ENCODE data around the gene UBALD2.
"Not testable (repeated sequence)": the region's sequence is repeated elsewhere in the genome, so short reads cannot be mapped to it uniquely, and the experiment has no call there.

Gene UBALD2

DNA sequence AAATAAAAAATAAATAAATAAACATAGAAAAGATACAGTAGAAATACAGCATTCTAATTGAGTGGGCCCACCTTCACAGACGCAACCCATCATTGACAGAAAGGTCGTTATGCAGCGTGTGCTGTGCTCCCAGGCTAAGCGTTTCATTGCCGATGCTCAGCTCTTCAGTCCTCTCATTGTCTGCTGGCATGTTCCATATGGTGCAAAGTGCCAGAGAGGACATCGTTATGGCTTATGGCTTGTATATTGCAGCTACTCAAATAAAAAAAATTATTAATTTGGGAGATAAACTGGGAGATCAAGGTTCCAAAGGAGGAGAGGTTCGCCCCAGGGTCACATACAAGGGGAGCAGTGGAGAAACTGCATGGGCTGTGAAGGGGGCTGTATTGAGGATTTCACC, 11.3 kb upstream of the UBALD2 start:
- Histone ChIP-seq H3K4me1 (ENCODE audit: low read length) (peaks cover 17% of the 10 kb centered on the region), H4K20me1 (ENCODE audit: insufficient read depth, low read length) (no peaks in the 10 kb centered on the region), H3K4me2 (ENCODE audit: low read depth, low read length) (no peak overlapping the region), H3K79me2 (ENCODE audit: low read length) (no peaks in the 10 kb centered on the region), H3K9me2 (replicated peaks; ENCODE audit: insufficient read depth, low read length) (no peaks in the 10 kb centered on the region), H2AFZ (ENCODE audit: low read length) (no peak overlapping the region), H3K36me3 (replicated peaks; ENCODE audit: insufficient read depth, low read length) (no peaks in the 10 kb centered on the region), H3K9me3 (replicated peaks; ENCODE audit: insufficient read depth, low read length) (no peaks in the 10 kb centered on the region), H3K9ac (ENCODE audit: low read length) (no peak overlapping the region), H3F3A (ENCODE audit: insufficient read depth, low read length) (peaks cover 4% of the 10 kb centered on the region; the same call in 1 of the 2 replicates), H3K27ac (ENCODE audit: low read length) (no peak overlapping the region), H3K27me3 (replicated peaks; ENCODE audit: insufficient read depth, low read length) (no peaks in the 10 kb centered on the region), H3K4me3 (ENCODE audit: low read length) (no peak overlapping the region)
- no peak for DNase-seq
- TF ChIP-seq EZH2phosphoT487 (IDR thresholded peaks at IDR 0.05; ENCODE audit: low read length) (no peak), EZH2 (optimal IDR thresholded peaks at IDR 0.05; ENCODE audit: low read depth, low read length) (no peak)
- TF ChIP-seq, protein P1, sequence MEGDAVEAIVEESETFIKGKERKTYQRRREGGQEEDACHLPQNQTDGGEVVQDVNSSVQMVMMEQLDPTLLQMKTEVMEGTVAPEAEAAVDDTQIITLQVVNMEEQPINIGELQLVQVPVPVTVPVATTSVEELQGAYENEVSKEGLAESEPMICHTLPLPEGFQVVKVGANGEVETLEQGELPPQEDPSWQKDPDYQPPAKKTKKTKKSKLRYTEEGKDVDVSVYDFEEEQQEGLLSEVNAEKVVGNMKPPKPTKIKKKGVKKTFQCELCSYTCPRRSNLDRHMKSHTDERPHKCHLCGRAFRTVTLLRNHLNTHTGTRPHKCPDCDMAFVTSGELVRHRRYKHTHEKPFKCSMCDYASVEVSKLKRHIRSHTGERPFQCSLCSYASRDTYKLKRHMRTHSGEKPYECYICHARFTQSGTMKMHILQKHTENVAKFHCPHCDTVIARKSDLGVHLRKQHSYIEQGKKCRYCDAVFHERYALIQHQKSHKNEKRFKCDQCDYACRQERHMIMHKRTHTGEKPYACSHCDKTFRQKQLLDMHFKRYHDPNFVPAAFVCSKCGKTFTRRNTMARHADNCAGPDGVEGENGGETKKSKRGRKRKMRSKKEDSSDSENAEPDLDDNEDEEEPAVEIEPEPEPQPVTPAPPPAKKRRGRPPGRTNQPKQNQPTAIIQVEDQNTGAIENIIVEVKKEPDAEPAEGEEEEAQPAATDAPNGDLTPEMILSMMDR (IDR thresholded peaks at IDR 0.05; ENCODE audit: low read length), result no peak

DNA sequence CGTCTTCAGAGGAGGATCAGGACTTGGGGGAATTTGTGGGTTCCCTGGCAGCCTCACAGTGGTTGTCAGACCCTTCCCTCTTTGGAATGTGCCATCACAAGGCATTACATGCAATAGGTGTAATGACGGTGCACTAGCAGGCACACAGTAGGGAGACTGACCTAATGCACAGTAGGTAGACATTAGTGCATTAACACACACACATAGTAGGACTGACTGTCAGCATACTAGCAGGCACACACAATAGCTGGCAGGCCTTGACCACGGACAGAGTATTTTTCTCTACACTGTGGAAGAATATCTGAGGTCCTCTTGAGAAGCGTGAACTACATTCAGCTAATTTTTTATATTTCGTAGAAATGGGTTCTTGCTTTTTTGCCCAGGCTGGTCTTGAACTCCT, 10.9 kb upstream of the UBALD2 start:
- no peak for TF ChIP-seq EZH2phosphoT487 (IDR thresholded peaks at IDR 0.05; ENCODE audit: low read length)
- no peak for TF ChIP-seq EZH2 (optimal IDR thresholded peaks at IDR 0.05; ENCODE audit: low read depth, low read length)
- TF ChIP-seq, protein P1 (IDR thresholded peaks at IDR 0.05; ENCODE audit: low read length), result no peak
- H2AFZ ChIP-seq (ENCODE audit: low read length), result no peak overlapping the region

DNA sequence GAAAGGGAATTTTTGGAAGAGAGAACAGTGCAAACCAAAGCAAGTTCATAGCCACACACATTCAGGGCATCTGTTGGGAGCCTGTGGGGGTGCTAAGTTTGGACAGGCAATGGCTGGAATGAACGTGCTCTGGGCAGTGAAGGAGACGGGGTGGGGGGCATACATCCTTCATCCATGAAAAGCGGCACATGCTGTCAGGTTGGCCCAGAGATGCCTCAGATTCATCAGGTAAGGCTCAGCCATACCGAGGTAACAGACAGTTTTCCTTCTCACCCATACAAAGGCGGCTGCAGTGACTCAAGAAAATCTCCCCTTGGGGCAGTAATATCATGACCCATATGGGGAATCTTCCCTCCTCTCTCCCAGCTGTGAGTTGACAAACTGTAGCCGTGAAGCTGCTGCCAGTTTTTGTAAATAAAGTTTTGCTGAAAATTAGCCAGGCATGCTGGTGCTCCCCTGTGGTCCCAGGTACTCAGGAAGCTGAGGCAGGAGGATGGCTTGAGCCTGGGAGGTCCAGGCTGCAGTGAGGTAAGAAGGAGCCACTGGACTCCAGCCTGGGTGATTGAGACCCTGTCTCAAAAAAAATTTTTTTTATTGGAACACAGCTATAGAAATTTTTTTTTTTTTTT, 9.2 kb upstream of the UBALD2 start:
- H3K27me3 ChIP-seq (replicated peaks; ENCODE audit: insufficient read depth, low read length), result no peaks in the 10 kb centered on the region
- H3K27ac ChIP-seq (ENCODE audit: low read length), result no peak overlapping the region
- H3K9me3 ChIP-seq (replicated peaks; ENCODE audit: insufficient read depth, low read length), result no peaks in the 10 kb centered on the region
- H3F3A ChIP-seq (ENCODE audit: insufficient read depth, low read length), result no peaks in the 10 kb centered on the region
- TF ChIP-seq EZH2phosphoT487 (IDR thresholded peaks at IDR 0.05; ENCODE audit: low read length), result no peak
- peaks cover 9% of the 10 kb centered on the region for H3K4me1 ChIP-seq (ENCODE audit: low read length)
- H3K9ac ChIP-seq (ENCODE audit: low read length), result no peak overlapping the region
- DNase-seq, result no peak
- no peak overlapping the region for H2AFZ ChIP-seq (ENCODE audit: low read length)
- no peaks in the 10 kb centered on the region for H3K79me2 ChIP-seq (ENCODE audit: low read length)
- H3K9me2 ChIP-seq (replicated peaks; ENCODE audit: insufficient read depth, low read length), result no peaks in the 10 kb centered on the region
- H4K20me1 ChIP-seq (ENCODE audit: insufficient read depth, low read length), result no peaks in the 10 kb centered on the region
- H3K4me2 ChIP-seq (ENCODE audit: low read depth, low read length), result no peak overlapping the region
- H3K4me3 ChIP-seq (ENCODE audit: low read length), result no peak overlapping the region
- H3K36me3 ChIP-seq (replicated peaks; ENCODE audit: insufficient read depth, low read length), result no peaks in the 10 kb centered on the region

More for the DNA sequence above, 10.9 kb upstream of the UBALD2 start:
- no peaks in the 10 kb centered on the region for H4K20me1 ChIP-seq (ENCODE audit: insufficient read depth, low read length)
- H3K4me2 ChIP-seq (ENCODE audit: low read depth, low read length), result no peak overlapping the region
- no peaks in the 10 kb centered on the region for H3K79me2 ChIP-seq (ENCODE audit: low read length)
- peaks cover 4% of the 10 kb centered on the region; the same call in 1 of the 2 replicates for H3F3A ChIP-seq (ENCODE audit: insufficient read depth, low read length)
- no peaks in the 10 kb centered on the region for H3K9me3 ChIP-seq (replicated peaks; ENCODE audit: insufficient read depth, low read length)
- no peaks in the 10 kb centered on the region for H3K27me3 ChIP-seq (replicated peaks; ENCODE audit: insufficient read depth, low read length)
- DNase-seq, result no peak
- H3K27ac ChIP-seq (ENCODE audit: low read length), result no peak overlapping the region
- no peaks in the 10 kb centered on the region for H3K9me2 ChIP-seq (replicated peaks; ENCODE audit: insufficient read depth, low read length)
- peaks cover 17% of the 10 kb centered on the region for H3K4me1 ChIP-seq (ENCODE audit: low read length)
- H3K36me3 ChIP-seq (replicated peaks; ENCODE audit: insufficient read depth, low read length), result no peaks in the 10 kb centered on the region
- H3K4me3 ChIP-seq (ENCODE audit: low read length), result no peak overlapping the region
- H3K9ac ChIP-seq (ENCODE audit: low read length), result no peak overlapping the region

DNA sequence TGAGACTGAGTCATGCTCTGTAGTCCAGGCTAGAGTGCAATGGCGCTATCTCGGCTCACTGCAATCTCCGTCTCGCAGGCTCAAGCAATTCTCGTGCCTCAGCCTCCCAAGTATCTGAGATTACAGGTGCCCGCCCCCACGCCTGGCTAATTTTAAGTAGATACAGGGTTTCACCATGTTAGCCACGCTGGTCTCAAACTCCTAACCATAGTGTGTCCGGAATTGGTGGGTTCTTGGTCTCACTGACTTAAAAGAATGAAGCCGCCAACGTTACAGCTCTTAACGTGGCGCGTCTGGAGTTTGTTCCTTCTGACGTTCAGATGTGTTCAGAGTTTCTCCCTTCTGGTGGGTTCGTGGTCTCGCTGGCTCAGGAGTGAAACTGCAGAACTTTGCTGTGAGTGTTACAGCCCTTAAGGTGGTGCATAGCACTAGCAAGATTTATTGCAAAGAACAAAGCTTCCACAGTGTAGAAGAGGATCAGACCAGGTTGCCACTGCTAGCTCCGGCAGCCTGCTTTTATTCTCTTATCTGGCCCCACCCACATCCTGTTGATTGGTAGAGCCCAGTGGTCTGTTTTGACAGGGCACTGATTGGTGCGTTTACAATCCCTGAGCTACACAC, 8.6 kb upstream of the UBALD2 start:
- not testable (repeated sequence) for H3F3A ChIP-seq (ENCODE audit: insufficient read depth, low read length); H4K20me1 ChIP-seq (ENCODE audit: insufficient read depth, low read length); H3K4me2 ChIP-seq (ENCODE audit: low read depth, low read length); H3K4me3 ChIP-seq (ENCODE audit: low read length); H3K4me1 ChIP-seq (ENCODE audit: low read length); H3K36me3 ChIP-seq (replicated peaks; ENCODE audit: insufficient read depth, low read length); H3K27me3 ChIP-seq (replicated peaks; ENCODE audit: insufficient read depth, low read length); DNase-seq; H2AFZ ChIP-seq (ENCODE audit: low read length); H3K9ac ChIP-seq (ENCODE audit: low read length); H3K27ac ChIP-seq (ENCODE audit: low read length); H3K9me2 ChIP-seq (replicated peaks; ENCODE audit: insufficient read depth, low read length); H3K79me2 ChIP-seq (ENCODE audit: low read length); H3K9me3 ChIP-seq (replicated peaks; ENCODE audit: insufficient read depth, low read length)
